Esophagus squamous epithelium (tissue), 4 donors: ENCODE data around the gene OR8G1.

ENCODE experiments used
- CTCF ChIP-seq, 6 experiments: fragments of 450-650 bp in 4 of 6; fragments of 200-600 bp in 2 of 6; sonication (generic) in 2 of 6; IDR thresholded peaks; one replicate each; pipeline ENCODE4 v1.5.1; 2016 to 2019; ENCODE audit warnings: antibody characterized with exemption in 6 of 6, mild to moderate bottlenecking in 4 of 6, moderate library complexity in 4 of 6
- POLR2A ChIP-seq, 4 donors: fragments of 450-650 bp; IDR thresholded peaks; one replicate each; pipeline ENCODE4 v1.6.1; 2017; ENCODE audit warnings: antibody characterized with exemption in 4 of 4, mild to moderate bottlenecking in 4 of 4, moderate library complexity in 3 of 4

- no peak for TF ChIP-seq POLR2A (IDR thresholded peaks at IDR 0.05)
- no peak for TF ChIP-seq CTCF (IDR thresholded peaks at IDR 0.05)
These were observed 15.4 kb upstream of the OR8G1 start for GRCh38 chr11:124225471-124225870.
